Rectal smooth muscle tissue (tissue), 1 donor: ENCODE data around the gene FARP2.
A peak's percentile ranks its signal among the peaks of the same experiment; 100 is the strongest.
"Not testable (repeated sequence)": the region's sequence is repeated elsewhere in the genome, so short reads cannot be mapped to it uniquely, and the experiment has no call there.

Experiments
- H3K27ac ChIP-seq: one replicate; pipeline ENCODE4 v1.7.0; 2013; ENCODE audit warnings: low read depth, low read length, inconsistent platforms
- H3K27me3 ChIP-seq: one replicate; pipeline ENCODE4 v1.7.0; 2013; ENCODE audit warnings: low read length; ENCODE audit not compliant: control insufficient read depth, insufficient read depth
- H3K36me3 ChIP-seq: one replicate; pipeline ENCODE4 v1.7.0; 2013; ENCODE audit warnings: low read length; ENCODE audit not compliant: control insufficient read depth, insufficient read depth
- H3K4me1 ChIP-seq: one replicate; pipeline ENCODE4 v1.7.0; 2013; ENCODE audit warnings: low read length; ENCODE audit not compliant: control insufficient read depth, insufficient read depth
- H3K4me3 ChIP-seq: one replicate; pipeline ENCODE4 v1.7.0; 2013; ENCODE audit warnings: low read length
- H3K9ac ChIP-seq: one replicate; pipeline ENCODE4 v1.7.0; 2013; ENCODE audit warnings: low read length

The FARP2 gene

DNA sequence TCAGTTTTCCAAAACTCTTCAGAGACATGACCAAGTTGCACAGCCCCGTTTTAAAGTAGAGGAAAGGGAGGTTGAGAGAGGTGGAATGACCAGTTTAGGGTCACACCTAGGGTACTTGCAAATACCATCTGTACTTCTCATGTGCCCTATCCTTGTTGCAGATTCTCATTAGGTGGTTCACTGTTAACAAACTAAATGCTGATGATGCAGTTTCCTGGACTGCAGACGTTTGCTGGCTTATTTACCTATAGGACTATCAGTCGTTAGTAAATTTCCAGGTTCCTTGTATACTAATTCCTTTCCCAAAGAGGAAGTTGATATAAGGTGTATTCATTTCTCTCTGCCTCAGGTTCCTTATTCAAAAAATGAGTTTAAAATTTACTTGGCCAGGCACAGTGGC lies 1.4 kb downstream of the FARP2 start:
- Histone ChIP-seq H3K27ac (no peak overlapping the region), H3K9ac (no peak overlapping the region), H3K36me3 (peaks cover 4% of the 10 kb centered on the region), H3K4me3 (peak overlapping the region; percentile 39), H3K27me3 (no peaks in the 10 kb centered on the region), H3K4me1 (peaks cover 5% of the 10 kb centered on the region)

DNA sequence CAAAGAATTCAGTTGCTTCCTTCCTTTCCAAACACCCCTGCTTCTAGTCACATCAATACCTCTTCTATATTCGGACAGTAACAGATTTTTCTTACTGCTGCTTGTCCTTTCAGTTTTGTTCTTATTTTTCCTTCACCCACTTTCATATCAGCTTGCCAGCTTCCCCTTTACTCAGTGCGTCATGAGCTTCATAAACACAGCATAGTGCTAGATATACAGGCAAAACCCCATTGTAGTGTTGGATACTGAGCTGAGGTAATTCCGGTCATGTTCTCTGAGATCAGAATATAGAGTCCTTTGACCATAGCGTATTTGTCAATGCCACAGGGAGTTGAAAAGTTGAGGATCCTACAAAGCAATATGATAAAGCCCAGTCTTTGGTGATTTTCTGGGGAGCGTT lies 2.4 kb downstream of the FARP2 start:
- Histone ChIP-seq H3K4me3 (no peak overlapping the region), H3K27ac (no peak overlapping the region), H3K9ac (no peak overlapping the region), H3K36me3 (peaks cover 2% of the 10 kb centered on the region), H3K4me1 (peaks cover 5% of the 10 kb centered on the region), H3K27me3 (no peaks in the 10 kb centered on the region)

DNA sequence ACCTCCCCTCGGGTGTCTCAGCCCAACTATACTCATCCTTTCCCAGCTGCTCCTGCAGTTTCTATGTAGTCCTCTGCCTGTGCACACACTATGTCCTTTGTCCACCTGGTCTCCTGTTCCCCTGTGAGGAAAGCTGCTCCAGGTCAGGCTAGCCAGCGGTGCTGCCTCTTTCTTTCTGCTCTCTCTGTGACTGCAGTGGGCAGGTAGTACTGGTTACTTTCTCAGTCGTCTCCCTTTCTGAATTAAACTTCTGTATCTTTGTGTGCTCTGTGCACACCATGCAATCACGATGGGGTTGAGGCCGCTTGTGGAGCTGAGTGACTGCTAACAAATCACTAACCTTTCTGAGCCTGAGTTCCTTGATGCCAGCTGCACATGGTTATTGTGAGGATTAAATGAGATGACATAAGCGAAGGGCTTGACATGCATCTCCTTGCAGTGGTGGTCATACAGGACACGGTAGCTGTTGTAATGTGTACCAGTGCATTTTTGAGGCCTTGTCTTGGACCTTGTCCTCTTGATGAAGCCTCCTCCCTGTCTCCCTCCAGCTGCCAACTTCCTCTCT lies 3.5 kb downstream of the FARP2 start:
- Histone ChIP-seq H3K27me3 (no peaks in the 10 kb centered on the region), H3K9ac (peak overlapping the region; percentile 16), H3K4me3 (peak overlapping the region; percentile 49), H3K4me1 (peaks cover 5% of the 10 kb centered on the region), H3K36me3 (no peaks in the 10 kb centered on the region), H3K27ac (no peak overlapping the region)

DNA sequence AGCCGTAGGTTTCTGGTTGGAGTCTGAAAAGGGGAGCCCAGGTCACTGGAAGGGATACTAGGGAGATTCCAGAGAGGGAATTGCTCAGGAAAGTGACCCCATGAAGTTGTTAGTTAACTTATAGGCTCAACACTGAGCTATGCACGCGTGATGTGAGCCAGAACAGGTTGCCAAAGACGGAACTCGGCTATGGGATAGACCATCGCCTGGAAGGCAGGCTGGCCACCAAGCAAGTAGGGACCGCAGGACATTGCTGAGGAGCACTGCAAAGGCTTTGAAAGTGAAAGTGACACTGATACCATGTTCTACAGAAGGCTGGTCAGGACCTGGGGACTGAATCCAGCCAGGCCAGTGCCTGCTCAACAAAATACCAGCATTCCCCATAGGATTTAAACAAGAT lies 7.3 kb downstream of the FARP2 start:
- Histone ChIP-seq H3K27ac (no peak overlapping the region), H3K27me3 (no peaks in the 10 kb centered on the region), H3K4me3 (peak overlapping the region; percentile 11), H3K36me3 (no peaks in the 10 kb centered on the region), H3K4me1 (no peaks in the 10 kb centered on the region), H3K9ac (no peak overlapping the region)

DNA sequence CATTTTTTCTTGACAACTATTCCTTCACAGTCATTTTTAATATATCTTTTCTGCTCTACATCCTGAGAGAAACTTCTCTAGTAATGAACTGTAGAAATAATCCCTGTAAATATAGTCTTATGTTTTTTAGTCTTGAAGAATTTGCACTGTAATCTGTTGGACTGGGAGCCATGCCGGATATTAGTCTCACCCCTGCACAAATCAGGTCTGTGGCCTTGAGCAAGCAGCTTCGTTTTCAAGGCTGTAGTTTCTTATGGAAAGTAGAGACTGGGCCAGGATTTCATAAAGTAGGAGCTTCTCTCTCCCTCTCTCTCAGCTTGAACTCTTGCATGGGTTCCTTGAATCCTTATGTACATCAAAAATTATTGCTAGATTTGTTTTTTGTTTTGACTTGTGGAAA lies 8.7 kb downstream of the FARP2 start:
- Histone ChIP-seq H3K27ac (no peak overlapping the region), H3K36me3 (no peaks in the 10 kb centered on the region), H3K4me1 (no peaks in the 10 kb centered on the region), H3K27me3 (no peaks in the 10 kb centered on the region), H3K4me3 (no peak overlapping the region), H3K9ac (no peak overlapping the region)

DNA sequence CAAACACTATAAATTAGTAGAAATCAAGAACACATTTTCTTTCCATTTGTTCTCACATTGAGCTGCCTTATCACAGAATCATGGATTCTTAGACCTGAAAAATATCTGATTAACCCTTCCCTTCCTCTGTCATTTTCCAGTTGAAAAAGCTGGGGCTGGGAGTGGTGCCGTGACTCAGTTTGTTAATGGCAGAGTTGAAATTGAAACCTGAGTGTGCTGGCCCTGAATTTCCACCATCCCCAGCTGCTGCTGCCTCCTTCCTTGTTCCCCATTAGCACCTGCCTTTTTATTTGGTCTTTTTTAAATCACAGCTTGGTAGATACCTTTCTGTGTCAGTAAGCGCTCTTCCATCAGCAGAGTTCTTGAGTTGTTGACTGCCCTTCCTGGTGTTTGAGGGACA lies 10.6 kb downstream of the FARP2 start:
- Histone ChIP-seq H3K4me3 (no peak overlapping the region), H3K27me3 (no peaks in the 10 kb centered on the region), H3K27ac (no peak overlapping the region), H3K4me1 (no peaks in the 10 kb centered on the region), H3K36me3 (no peaks in the 10 kb centered on the region), H3K9ac (no peak overlapping the region)

DNA sequence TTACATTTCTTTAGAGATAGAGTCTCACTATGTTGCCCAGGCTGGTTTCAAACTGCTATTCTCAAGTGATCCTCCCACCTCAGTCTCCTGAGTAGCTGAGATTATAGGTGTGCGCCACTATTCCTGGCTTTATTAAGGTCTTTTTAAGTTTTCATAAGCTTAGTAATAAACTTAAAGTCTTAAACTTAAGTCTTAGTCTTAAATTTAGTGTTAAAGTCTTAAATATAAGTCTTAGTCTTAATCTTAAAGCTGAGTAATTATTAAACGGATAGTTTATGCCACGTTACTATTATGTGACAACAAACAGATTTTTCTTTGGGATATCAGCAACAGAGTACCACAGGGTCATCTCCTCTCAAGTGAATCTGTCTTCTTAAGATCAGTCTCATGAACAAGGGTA lies 12.6 kb downstream of the FARP2 start:
- H3K4me3 ChIP-seq, result no peak overlapping the region
- no peaks in the 10 kb centered on the region for H3K36me3 ChIP-seq
- H3K9ac ChIP-seq, result no peak overlapping the region
- H3K27ac ChIP-seq, result no peak overlapping the region
- H3K4me1 ChIP-seq, result no peaks in the 10 kb centered on the region
- no peaks in the 10 kb centered on the region for H3K27me3 ChIP-seq

DNA sequence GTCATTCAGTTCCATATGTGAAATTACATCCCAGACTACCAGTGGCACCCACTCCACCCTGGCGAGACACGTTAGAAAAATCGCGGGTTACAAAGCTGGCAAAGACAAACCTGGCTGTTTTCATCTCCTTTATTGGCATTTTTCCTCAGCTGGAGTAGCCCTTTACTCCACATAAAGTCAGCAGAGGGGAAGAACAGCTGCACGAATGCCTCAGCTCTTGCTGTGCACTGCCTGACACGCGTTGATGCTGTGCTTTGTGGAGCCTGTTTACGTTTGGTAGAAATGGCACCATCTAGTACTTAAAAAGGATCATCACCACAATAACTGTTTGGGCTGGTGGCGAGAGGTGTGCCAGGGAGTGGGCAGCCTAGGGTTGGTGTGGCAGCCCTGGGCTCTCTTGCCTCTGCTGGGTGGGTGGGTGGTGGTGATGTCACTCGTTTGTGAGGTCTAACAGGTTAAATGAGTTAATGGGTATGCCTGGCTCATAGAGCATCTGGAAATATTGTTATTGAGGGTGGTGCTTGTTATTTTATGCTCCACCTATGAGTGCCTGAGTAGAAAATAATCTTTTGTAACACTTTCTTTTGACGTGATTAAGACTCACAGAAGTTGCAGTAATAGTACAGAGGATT lies 16.4 kb downstream of the FARP2 start:
- Histone ChIP-seq H3K27me3 (no peaks in the 10 kb centered on the region), H3K27ac (no peak overlapping the region), H3K4me1 (no peaks in the 10 kb centered on the region), H3K4me3 (no peak overlapping the region), H3K9ac (no peak overlapping the region), H3K36me3 (no peaks in the 10 kb centered on the region)

DNA sequence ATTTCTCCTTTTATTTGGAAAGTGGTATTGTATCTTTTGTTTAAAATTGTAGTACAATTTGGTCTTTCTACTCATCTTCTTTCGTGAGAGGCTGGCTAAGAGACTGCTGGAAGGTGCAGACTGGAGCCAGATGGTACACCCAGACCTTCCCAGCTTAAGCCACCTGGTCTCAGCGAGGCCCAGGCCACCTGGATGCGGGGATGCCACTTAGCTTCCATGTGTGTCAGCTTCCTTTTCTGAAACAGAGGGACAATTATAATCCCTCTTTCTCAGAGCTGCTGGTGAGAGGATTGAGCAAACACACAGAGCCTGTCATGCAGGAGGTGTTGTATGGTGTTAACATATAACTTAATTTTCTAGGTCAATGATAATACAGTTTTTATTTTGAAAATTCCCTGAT lies 17.4 kb downstream of the FARP2 start:
- Histone ChIP-seq H3K4me1 (no peaks in the 10 kb centered on the region), H3K36me3 (no peaks in the 10 kb centered on the region), H3K27ac (no peak overlapping the region), H3K9ac (no peak overlapping the region), H3K4me3 (no peak overlapping the region), H3K27me3 (no peaks in the 10 kb centered on the region)

DNA sequence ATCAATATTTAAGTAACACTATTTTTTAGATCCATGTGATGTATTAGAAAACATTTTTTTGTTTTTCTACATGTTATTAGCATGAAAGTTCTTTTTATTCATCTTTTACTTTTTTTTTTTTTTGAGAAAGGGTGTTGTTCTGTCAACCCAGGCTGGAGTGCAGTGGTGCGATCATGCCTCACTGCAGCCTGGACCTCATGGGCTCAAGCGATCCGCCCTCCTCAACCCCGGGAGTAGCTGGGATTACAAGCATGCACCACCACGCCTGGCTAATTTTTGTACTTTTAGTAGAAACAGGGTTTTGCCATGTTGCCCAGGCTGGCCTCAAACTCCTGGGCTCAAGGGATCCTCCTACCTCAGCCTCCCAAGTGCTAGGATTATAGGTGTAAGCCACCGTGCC lies 17.8 kb downstream of the FARP2 start:
- not testable (repeated sequence) for H3K27ac ChIP-seq, H3K4me1 ChIP-seq, H3K27me3 ChIP-seq, H3K36me3 ChIP-seq, H3K9ac ChIP-seq, H3K4me3 ChIP-seq

DNA sequence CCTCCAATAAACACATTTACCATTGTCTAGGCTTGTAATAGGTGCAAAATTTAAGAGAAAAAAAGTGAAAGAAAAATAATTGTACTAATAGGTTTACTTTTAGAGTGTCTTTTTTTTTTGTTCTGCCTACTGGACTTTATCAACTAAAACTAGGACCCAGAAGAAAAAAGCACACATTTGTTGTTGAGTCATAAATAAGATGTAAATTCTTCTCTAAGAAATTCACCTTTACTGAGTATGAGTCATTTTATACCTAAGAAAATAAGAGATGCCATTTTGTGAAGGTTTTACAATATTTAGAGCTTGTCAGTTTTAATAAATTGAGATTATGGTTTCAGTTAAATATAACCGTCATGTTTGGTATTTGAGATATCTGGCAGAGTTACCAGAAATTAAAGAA lies 19.2 kb downstream of the FARP2 start:
- Histone ChIP-seq H3K36me3 (no peaks in the 10 kb centered on the region), H3K4me3 (no peak overlapping the region), H3K4me1 (no peaks in the 10 kb centered on the region), H3K27ac (no peak overlapping the region), H3K9ac (no peak overlapping the region), H3K27me3 (no peaks in the 10 kb centered on the region)

DNA sequence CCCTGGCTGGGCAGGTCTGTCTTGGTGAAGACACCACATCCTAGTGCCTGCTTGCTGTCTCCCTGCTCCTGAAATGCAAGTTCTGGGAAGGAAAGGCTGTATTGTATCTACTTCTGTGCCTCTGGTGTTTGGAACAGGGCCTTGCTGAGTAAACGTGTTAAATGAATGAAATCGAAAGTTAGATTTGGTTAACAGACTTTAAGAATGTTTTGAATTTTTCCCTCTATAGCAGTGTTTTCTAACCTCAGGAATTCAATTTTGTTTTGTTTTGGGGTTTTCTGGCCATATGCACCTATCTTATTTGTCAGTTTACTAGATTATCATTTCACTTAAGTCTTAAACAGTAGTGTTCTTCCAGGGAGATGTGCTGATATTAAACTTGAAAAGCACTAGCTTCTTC lies 20.7 kb downstream of the FARP2 start:
- H3K36me3 ChIP-seq, result no peaks in the 10 kb centered on the region

DNA sequence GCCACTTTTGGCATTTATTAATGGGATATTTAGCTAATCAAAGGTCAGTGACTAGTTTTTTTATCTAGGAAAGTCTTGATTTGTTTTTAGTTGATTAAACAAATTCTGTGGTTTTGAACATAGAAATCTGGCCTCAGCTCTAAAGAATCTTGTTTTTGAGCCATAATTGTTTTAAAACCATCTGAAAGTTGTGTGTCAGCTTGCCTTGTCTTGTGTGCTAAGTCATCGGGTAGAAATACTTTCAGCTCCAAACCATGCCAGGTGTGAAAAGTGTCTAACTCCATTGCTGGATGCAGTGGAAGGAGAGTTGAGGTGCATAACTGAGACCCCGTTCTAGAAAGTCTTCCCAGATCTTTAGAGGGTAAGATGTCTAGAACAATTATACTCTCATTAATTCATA lies 22.7 kb downstream of the FARP2 start:
- no peaks in the 10 kb centered on the region for H3K4me1 ChIP-seq
- H3K4me3 ChIP-seq, result no peak overlapping the region
- H3K9ac ChIP-seq, result no peak overlapping the region
- no peaks in the 10 kb centered on the region for H3K36me3 ChIP-seq
- H3K27me3 ChIP-seq, result no peaks in the 10 kb centered on the region
- no peak overlapping the region for H3K27ac ChIP-seq

More for the DNA sequence above, 20.7 kb downstream of the FARP2 start:
- Histone ChIP-seq H3K27ac (no peak overlapping the region), H3K9ac (no peak overlapping the region), H3K4me1 (no peaks in the 10 kb centered on the region), H3K27me3 (no peaks in the 10 kb centered on the region), H3K4me3 (no peak overlapping the region)
